DMS114 treated with DMSO at 0.1 percent for 48 hours (cell line): ENCODE data around the gene KCNA5.

Source experiments
- DNase-seq: peaks from one replicate; lab custom pipeline; 2025; ENCODE audit not compliant: unreplicated experiment; lab: John Stamatoyannopoulos, UW

Gene KCNA5

DNA sequence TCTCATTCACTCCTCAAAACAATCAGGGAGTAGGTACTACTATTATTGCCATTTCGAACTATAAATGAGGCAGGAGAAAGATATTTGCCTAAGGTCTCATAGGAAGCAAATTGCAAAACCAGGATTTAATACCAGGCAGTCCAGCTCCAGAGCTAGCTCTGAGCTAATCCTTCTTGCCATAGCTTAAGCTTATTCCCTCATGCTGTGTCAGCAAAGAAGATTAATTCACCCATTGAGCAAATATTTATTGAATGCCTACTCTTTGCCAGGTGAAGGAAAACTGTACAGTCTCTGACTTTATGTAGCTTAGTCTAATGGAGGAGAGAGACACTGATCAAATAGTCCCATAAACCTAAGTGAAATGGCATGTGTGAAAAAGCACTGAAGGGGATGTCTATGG, 19.5 kb downstream of the KCNA5 start:
- DNase-seq: no peak

DNA sequence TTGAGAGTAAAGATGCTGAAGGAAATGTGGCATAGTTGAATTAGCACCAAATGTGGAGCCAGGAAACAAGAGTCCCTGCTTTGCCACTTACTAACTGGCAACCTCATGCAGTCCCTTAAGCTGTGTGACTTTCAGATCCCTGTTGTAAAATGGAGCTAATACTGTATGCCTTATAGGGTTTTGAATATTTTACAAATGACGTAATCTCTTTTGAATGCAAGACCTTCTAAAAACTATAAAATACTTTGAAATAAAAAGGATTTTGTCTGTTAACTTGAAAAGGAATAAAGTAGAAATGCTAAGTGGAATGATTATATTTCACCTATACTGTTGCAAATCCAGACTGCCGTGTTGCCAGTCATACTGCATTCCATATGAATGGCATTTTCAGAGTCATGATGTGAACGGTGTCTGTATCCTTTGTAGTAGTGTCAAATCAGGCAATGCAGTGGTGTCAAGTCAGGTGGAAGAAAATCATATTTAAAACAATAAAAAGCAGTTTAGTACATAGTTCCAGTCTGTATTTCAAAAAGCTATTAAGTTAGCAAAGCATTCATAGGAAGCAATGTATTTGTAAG, 21.3 kb downstream of the KCNA5 start:
- DNase-seq: no peak

DNA sequence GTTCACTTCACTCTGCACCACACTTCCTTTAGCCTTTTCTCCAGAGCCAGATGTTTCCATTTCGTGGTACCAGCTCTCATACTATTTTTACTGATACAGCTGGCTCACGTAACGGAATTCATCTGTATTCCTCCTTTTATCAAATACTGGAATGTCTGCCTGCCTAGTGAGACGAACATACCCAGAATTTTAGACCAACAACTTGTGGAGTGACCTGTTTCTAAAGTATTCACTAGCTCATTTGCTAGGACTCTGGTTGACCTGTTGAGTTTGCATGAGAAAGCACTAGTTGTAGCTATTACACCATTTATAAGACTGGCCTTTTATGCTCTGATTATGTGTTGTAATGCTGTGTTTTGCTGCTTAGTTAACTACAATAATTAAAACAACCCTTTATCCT, 22.6 kb downstream of the KCNA5 start:
- no peak for DNase-seq

DNA sequence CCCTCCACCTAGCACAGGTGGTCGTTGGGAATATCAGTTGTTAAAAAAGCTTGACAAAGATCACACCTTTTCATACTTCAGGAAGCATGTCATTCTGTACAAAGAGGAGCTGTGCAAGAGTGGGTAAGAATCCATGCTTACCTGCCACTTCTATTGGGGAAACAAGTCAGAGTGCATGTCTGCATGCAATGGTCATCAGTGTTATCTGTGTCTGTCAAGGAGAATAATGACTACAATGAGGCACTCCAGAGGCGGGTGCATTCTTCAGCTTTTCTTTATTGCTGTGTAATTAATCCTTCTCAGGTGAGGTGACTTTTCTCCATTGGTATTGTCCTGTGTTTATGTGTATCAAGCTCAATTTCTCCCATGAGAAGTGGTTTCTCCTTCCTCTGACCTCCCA, 24.4 kb downstream of the KCNA5 start:
- no peak for DNase-seq

DNA sequence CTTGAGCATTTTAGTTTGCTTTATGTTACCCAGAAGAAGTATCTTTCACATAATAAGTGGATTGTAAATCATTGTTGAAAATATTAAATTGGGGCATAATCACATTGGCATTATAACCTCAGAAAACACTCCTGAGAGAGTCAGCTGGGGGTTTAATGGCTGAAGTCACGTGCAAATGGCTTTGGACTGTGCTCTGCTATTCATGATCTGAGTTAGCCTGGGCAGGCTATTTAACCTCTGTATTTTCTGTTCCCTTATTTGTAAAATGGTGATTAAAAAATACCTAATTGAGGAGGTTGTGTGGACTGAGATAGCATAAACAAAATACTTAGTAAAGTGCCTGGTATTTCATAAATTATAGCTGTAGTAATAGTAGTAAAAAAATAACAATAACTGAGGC, 24.9 kb downstream of the KCNA5 start:
- DNase-seq: no peak

DNA sequence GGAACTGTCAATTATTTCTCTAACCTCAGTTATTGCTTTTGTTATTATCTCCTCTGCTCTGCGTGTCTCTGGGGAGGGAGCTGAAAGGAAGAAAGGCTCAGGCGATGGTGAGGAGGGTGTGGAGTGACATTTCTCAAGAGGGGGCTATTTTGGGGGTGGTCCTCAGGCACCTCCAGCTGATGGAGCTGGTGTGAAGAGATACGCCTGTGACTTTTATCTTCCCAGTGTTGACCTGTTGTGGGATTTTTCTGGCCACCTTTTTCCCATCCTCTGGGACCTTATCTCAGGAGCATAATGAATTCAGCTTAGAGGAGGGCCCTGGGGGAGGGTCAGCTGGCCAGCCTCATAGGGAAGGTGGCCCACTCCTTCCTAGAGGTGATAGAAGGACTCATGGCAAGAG, 26.4 kb downstream of the KCNA5 start:
- DNase-seq: no peak

DNA sequence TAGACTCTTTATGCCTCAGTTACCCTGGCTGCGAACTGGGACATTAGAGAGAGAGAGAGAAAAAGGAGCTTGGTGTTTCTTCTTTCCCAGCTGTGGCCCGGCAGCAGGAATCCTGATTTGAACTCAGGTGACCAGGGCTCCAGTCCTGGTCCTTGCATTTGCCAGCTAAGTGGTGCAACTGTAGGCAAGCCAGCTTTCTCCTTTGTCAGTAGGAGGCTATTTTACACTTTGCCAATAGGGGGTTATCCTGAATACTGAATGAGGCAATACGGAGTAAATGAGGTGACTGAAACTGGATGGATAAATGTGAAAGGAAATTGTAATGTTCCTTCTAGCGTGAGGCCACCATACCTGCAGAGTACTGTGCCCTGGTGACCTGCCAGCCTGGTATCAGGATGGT, 27.8 kb downstream of the KCNA5 start:
- no peak for DNase-seq

DNA sequence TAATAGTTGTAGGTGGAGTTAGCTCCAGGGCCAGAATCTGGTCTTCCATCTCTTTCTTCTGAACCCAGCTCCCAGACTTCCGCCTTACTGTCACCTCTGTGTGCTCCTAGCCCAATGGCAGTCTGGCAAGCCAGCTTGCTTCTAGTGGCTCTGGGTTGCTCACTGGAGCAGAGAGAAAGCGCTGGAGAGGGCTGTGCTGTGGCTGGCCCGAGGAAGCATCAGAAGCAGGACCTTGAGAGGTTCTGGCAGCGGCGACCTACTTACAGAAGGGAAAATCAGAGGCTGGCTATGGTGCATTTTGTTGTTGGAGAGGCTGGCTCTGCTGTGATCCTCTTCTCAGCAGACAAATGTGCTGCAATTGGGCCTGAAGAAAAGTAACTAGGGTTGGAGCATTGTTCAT, 28.6 kb downstream of the KCNA5 start:
- no peak for DNase-seq

DNA sequence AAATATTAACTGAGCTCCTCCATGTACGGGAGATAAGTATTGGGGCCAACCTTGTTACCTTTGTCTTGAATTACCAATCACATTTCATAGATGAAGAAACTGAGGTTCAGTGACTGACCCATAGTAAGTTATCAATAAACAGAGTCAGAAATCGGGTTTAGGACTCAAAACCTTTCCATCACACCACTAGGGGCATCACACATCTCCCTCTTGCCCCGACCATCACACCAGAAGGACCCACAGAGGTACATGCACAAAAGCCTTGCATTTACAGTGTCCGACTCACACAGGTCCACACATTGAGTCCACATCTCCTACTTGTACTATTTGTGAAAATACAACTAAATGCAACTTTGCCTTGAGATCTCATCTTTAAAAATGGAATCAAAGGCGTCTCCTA, 29.4 kb downstream of the KCNA5 start:
- no peak for DNase-seq

DNA sequence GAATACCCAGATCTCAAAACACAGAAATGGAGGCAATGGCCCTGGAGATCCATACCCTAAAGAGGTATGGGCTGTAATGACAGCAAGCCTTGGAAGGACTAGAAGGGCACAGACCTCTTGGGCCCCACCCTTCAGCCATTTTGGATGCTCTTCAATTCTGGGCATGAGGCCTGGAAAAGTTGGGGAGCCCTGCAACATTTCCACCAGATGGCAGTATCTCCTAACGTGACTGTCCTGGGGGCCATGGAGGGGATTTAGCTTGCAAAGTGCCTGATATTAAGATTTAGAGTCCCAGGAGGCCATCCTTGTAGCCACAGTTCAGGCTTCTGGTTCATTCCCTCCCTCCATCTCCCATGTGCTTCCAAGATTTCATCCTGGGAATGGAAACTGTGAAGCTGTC, 30.2 kb downstream of the KCNA5 start:
- no peak for DNase-seq

DNA sequence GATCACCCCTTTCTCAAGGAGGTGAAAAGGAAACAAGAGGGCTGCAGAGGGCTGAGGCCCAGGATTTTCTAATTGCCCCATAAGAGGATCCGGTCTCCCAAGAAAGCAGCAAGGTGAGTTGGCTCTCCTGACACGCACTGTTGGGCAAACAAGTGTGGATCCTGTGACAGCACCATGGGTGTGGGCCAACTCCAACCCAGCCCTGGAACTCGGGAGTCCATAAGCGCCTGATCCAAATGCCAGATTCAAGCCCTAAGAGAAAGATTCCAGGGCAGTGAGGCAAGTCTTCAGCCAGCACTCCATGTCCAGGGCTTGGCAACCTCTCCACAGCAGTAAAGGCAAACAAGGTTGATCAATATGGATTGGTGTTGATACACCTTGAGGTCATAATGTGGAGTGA, 33.1 kb downstream of the KCNA5 start:
- no peak for DNase-seq

DNA sequence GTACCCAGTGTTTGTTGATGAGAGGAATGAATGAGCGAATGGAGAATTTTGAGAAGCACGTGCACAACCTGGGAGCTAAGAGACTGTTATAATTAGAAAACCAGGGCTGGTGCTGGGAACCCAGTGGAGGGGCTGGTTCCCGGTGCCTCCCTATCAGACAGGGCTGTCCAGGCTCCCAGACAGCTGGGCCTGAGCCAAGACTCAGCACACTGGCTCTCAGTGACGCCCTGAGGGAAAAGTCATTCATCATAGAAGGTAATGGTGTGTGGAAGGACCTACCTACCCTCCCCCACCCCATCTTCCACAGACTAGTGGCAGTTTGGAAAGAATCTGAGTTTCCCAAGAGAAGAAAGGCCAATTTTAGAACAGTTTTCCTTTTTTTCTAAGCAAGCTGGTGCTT, 34.7 kb downstream of the KCNA5 start:
- DNase-seq: no peak

DNA sequence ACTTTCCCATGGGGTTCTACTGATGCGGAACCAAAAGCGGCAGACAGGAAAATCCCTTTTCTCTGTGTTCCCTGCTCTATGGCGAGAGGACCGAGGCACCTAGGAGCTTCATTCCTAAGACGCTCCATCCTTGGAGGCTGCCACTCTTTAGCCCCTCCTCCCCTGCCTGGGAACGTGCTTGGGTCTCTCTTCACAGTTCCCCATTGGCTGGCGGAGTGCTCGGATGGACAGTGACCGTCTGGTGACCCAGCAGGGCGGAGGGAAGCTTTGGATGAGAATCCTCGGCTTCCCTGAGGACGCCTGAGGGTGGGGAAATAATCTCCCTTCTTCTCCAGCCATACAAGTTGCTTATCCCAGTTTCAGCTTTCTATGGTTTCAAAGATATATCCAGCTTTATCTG, 37.3 kb downstream of the KCNA5 start:
- no peak for DNase-seq

DNA sequence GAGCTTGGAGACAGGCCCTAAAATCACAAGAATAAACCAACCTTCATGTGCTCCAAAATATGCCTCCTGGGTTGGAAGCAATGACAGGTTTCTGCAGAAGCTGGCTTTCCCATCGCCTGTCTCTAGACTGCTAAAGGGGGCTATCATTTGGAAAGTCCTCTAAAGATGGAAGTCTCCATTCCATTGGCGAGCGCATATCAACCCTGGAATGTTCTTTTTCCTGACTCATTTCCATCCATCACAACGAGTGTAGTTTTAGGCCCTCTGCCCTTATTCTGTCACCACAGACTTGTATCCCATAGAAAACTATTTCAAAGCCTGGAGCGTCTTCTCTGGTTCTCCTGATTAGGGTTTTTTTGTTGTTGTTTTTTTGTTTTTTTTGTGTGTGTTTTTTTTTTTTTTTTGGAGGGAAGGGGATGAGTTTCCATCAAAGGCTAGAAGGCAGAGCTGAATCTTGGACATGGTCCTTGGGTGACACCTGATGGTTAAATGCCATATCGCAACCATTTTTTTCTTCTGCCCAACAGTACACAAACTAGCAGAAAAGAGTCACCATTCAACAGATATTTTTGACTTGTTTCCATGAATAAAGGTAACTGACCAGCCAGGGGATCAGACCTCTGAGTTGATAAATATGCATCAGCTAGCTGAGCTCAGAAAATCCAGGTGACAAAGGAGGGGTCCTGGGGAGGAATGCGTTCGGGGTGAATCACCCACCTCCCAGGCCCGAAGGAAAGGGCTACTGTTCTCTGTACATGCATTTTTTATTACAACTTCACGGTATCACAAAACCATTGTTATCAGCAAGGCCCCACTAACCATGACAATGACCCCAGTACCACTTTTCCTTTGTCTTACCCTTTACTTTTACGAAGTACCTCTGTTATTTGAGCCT, 40.5 kb downstream of the KCNA5 start:
- peak; percentile 73 for DNase-seq

DNA sequence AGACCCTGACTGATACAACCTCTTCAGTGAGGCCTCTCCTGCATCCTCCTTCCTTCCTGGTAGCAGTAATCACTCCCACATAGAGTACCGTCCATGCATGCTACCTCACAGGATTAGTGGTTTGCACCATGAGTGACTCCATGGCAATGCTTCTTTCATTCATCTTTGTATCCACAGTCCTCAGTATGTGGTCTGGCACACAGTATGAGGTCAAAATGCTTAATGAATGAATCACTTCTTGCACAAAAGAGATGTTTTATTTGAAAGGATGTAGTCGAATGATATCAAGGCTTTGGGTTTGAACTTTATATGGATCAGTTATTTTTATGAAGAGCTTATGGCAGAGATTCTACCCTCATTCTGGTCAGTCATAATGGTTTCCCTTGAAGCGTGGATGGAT, 42.2 kb downstream of the KCNA5 start:
- DNase-seq: no peak

DNA sequence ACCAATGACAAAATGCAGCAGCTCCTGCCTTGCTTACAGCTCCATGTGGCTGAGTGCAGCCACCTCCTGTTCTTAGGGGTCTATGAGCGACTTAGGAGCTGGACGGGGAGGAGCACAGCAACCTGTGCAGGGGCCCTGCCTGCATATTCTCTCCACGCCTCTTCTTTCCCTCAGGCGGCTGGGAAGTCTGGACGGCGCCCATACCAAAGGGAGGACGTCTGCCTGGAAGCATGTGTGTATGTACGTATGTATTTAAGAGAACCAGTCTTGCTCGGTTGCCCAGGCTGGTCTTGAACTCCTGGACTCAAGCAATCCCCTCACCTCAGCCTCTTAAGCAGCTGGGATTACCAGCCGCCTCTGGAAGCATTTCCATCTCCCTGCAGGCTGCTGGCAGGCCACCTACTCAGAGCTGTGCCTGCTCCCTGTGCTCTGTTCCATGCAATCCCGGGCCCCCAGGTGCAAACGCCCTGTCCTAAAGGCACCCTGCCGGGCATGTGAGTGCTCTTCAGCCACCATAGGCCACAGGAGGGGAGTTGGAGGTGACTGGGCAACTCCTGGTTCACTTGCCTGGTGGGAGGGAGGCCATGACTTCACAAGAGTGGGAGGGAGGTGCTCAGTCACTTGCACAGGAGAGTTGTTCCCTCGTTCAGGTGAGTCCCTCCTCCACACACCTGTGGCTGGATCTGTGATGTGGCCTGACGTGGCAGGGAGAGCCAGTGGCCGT, 44.3 kb downstream of the KCNA5 start:
- DNase-seq: no peak

DNA sequence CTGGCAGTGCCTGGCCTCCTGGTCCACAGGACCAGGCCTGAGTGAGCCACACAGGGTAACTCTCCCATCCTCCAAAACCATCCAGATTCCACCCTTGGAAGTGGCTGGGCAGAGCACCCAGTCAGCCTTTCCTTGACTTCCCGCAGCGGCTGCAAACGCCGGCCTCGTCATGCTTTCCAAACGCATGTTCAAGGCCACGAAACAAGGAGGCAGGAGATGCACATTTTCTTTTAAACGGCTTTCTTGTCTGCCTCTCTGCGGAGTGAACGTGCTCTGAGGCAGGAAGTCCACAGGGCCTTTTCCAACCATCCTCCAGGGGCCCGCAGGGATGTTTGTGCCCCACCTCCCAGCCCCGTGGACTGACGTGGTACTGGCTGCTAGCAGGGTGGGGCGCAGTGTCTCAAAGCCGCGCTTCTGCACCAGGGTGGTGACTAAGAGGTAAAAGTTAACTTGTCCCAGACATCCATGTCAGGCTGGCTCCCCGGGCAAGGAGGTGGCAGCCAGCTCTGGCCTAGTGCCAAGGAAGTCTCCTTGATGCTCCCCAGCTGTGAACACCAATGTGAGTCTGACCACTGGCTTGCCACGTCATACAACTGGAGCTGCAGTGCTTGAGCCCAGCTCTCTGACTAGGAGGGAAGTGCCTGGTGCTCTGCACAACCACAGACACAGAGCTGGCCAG, 45.0 kb downstream of the KCNA5 start:
- DNase-seq: no peak

DNA sequence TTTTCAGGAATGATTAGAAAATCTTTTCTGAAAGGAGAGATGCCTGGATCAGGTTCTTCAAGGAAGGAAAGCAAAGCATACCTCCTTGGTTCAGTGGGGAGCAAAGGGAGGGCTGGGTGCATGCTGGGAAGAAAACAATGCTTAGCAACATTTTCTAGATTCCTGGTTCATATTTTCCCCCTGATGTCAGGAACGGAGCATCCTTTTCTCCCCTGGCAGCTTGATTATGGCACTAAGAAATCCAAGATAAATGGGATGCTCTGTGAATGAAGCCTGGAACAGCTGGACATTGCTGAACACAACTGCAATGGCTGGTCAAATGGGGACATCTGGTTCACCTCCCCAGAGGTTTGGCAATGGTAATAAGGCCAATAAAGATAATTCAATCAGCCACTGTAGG, 50.9 kb downstream of the KCNA5 start:
- no peak for DNase-seq

DNA sequence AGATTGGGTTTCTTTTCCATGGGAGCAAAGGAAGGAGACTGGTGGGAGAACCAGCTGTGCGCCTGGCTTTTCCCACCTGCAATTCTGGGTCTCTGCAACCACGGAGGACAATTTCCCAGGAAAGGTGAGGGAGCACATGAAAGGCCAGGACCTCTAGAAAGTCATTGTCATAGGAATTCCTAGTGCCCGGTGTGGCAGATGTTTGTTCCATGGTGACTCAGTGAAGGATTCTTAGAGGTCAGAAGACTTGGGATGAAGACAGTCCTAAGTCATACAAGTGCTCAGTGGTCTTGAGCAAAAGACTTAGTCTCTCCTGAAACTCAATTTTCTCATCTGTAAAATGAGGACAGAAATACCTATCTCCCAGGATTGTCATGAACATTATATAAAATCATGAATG, 51.3 kb downstream of the KCNA5 start:
- no peak for DNase-seq
